Uterus (tissue), 4 donors: Measurements from ENCODE around the gene HSPB6. TPM values are rescaled to one million over a fixed set of nuclear protein-coding genes. Genes with fewer than 3 reads are reported as not detected.

ENCODE experiments used
- DNase-seq, 2 donors: peaks; one replicate each; pipeline ENCODE4 v3.0.0-alpha.2; 2019 to 2020
- H3K27ac ChIP-seq, 2 donors: fragments of 200-600 bp; sonication (generic); 1 replicate in 1 of 2; 2 replicates in 1 of 2; pipeline ENCODE4 v1.5.1; 2016 to 2018
- H3K27me3 ChIP-seq, 2 donors: fragments of 200-600 bp; sonication (generic); one replicate each; pipeline ENCODE4 v1.5.1; 2018 to 2019; ENCODE audit warnings: control low read depth in 1 of 2
- H3K36me3 ChIP-seq, 2 donors: fragments of 200-600 bp; sonication (generic); one replicate each; pipeline ENCODE4 v1.5.1; 2019; ENCODE audit warnings: control low read depth in 1 of 2
- H3K4me1 ChIP-seq, 2 donors: fragments of 200-600 bp; sonication (generic); one replicate each; pipeline ENCODE4 v1.5.1; 2018 to 2019; ENCODE audit warnings: control low read depth in 1 of 2
- H3K4me3 ChIP-seq, 2 donors: fragments of 200-600 bp; sonication (generic); 1 replicate in 1 of 2; 2 replicates in 1 of 2; pipeline ENCODE4 v1.5.1; 2018 to 2019; ENCODE audit warnings: mild to moderate bottlenecking in 1 of 2
- H3K9me3 ChIP-seq, 2 donors: fragments of 200-600 bp; sonication (generic); one replicate each; pipeline ENCODE4 v1.5.1; 2019; ENCODE audit warnings: control low read depth in 1 of 2
- POLR2A ChIP-seq, 2 donors: fragments of 450-650 bp; IDR thresholded peaks; one replicate each; pipeline ENCODE4 v1.6.1; 2016; ENCODE audit warnings: antibody characterized with exemption in 2 of 2, mild to moderate bottlenecking in 1 of 2, moderate library complexity in 1 of 2
- intact Hi-C: fragments of 100-400 bp; cut with DNase I; formaldehyde crosslinking; loops from one replicate; pipeline ENCODE4 v1.15.1; 2023; ENCODE audit warnings: low total_unique reads
- total RNA-seq, 4 donors: library from RNA; depleted of rRNA in 3 of 4; stranded (reverse); fragments of >200 nt in 3 of 4; gene quantifications; one replicate each; pipeline versions ENCODE4 v1.1.0 to v1.2.4, GENCODE V29; 2014 to 2023
- TF ChIP-seq, protein P1 (sequence below), 4 experiments: fragments of 200-600 bp in 2 of 4; fragments of 450-650 bp in 2 of 4; sonication (generic) in 2 of 4; IDR thresholded peaks; one replicate each; pipeline ENCODE4 v1.5.1; 2016 to 2019; ENCODE audit warnings: antibody characterized with exemption in 4 of 4, mild to moderate bottlenecking in 2 of 4, moderate library complexity in 1 of 4
- donor health status: DM: yes; HTN: yes; CAD: no.

HSPB6 gene
- total RNA-seq, 4 donors from 2014 or later = 24.5 to 217 (median 134) TPM

DNA sequence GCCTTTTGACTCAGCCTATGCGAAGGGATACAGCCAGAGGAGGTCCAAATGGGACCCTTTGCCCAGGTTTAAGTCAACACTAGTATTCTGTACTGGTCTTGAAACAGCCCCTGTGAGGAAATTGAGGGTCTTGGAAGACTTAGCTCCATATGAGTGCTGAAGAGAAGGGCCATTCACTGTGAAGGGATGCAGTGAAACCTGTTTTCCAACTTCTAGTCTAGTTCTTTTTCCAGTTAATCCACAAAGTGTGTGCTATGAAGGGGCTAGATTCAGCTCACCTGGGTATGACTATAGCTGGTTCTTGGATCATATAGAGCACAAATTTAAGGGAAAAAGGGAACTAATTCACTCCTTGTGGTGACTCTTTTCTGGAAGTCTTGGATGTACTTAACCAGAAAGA lies 48.4 kb downstream of the HSPB6 start:
- H3K36me3 ChIP-seq = no peaks in the 10 kb centered on the region
- no peak overlapping the region for H3K4me3 ChIP-seq
- H3K27ac ChIP-seq = no peak overlapping the region
- no peaks in the 10 kb centered on the region for H3K27me3 ChIP-seq
- TF ChIP-seq, protein P1, sequence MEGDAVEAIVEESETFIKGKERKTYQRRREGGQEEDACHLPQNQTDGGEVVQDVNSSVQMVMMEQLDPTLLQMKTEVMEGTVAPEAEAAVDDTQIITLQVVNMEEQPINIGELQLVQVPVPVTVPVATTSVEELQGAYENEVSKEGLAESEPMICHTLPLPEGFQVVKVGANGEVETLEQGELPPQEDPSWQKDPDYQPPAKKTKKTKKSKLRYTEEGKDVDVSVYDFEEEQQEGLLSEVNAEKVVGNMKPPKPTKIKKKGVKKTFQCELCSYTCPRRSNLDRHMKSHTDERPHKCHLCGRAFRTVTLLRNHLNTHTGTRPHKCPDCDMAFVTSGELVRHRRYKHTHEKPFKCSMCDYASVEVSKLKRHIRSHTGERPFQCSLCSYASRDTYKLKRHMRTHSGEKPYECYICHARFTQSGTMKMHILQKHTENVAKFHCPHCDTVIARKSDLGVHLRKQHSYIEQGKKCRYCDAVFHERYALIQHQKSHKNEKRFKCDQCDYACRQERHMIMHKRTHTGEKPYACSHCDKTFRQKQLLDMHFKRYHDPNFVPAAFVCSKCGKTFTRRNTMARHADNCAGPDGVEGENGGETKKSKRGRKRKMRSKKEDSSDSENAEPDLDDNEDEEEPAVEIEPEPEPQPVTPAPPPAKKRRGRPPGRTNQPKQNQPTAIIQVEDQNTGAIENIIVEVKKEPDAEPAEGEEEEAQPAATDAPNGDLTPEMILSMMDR (IDR thresholded peaks at IDR 0.05) = no peak
- TF ChIP-seq POLR2A (IDR thresholded peaks at IDR 0.05) = no peak
- DNase-seq = no peak
- H3K9me3 ChIP-seq = no peaks in the 10 kb centered on the region
- intact Hi-C loops = no loop called here
- no peaks in the 10 kb centered on the region for H3K4me1 ChIP-seq

Other genes starting within 250 kb of the HSPB6 start
- gene DMKN, start 243.4 kb downstream of the HSPB6 start, total RNA-seq = 10 to 100 TPM in 3 of 4 donors, 1 to 10 TPM in 1; 4.4 to 73.7 (median 39.5) TPM
- under 1 TPM in 1 of 4 donors, not detected in 3; 0.37 TPM for gene SBSN, start 228.7 kb downstream of the HSPB6 start, total RNA-seq
- gene GAPDHS, start 223.6 kb downstream of the HSPB6 start, total RNA-seq = not detected
- 100 to 1,000 TPM in 1 of 4 donors, 10 to 100 TPM in 3; 34.6 to 111 (median 50.0) TPM for gene TMEM147, start 211.4 kb downstream of the HSPB6 start, total RNA-seq
- under 1 TPM in 1 of 4 donors, not detected in 3; 0.14 TPM for gene ATP4A, start 193.4 kb downstream of the HSPB6 start, total RNA-seq
- gene PMIS2, start 170.9 kb downstream of the HSPB6 start, total RNA-seq = not detected
- 10 to 100 TPM in 3 of 4 donors, 1 to 10 TPM in 1; 6.1 to 37.9 (median 17.7) TPM for gene HAUS5, start 144.3 kb downstream of the HSPB6 start, total RNA-seq
- 10 to 100 TPM; 23.8 to 60.0 (median 31.5) TPM for gene RBM42, start 128.0 kb downstream of the HSPB6 start, total RNA-seq
- gene ETV2, start 115.3 kb downstream of the HSPB6 start, total RNA-seq = 1 to 10 TPM in 1 of 4 donors, under 1 TPM in 1, not detected in 2; 0.48 to 1.6 TPM
- gene COX6B1, start 108.7 kb downstream of the HSPB6 start, total RNA-seq = 100 to 1,000 TPM in 3 of 4 donors, 10 to 100 TPM in 1; 47.4 to 344 (median 208) TPM
- under 1 TPM in 1 of 4 donors, not detected in 3; 0.91 TPM for gene UPK1A, start 90.5 kb downstream of the HSPB6 start, total RNA-seq
- not detected for gene ZBTB32, start 52.5 kb downstream of the HSPB6 start, total RNA-seq
- 10 to 100 TPM in 3 of 4 donors, 1 to 10 TPM in 1; 5.0 to 60.8 (median 16.8) TPM for gene KMT2B, start 39.0 kb downstream of the HSPB6 start, total RNA-seq
- gene IGFLR1, start 14.6 kb downstream of the HSPB6 start, total RNA-seq = 1 to 10 TPM in 3 of 4 donors, under 1 TPM in 1; 0.77 to 5.3 (median 2.2) TPM
- gene U2AF1L4, start 11.6 kb downstream of the HSPB6 start, total RNA-seq = 100 to 1,000 TPM in 1 of 4 donors, 10 to 100 TPM in 2, 1 to 10 TPM in 1; 6.5 to 116 (median 19.5) TPM
- 10 to 100 TPM in 3 of 4 donors, 1 to 10 TPM in 1; 5.3 to 37.3 (median 18.8) TPM for gene PSENEN, start 11.4 kb downstream of the HSPB6 start, total RNA-seq
- gene LIN37, start 8.5 kb downstream of the HSPB6 start, total RNA-seq = 10 to 100 TPM in 3 of 4 donors, 1 to 10 TPM in 1; 6.8 to 31.6 (median 16.9) TPM
- gene PROSER3, start 1.1 kb upstream of the HSPB6 start, total RNA-seq = 10 to 100 TPM in 1 of 4 donors, 1 to 10 TPM in 3; 1.0 to 52.6 (median 4.1) TPM
- 10 to 100 TPM in 2 of 4 donors, 1 to 10 TPM in 1, under 1 TPM in 1; 0.26 to 43.4 (median 8.9) TPM for gene ARHGAP33, start 18.5 kb upstream of the HSPB6 start, total RNA-seq
- not detected for gene PRODH2, start 55.8 kb upstream of the HSPB6 start, total RNA-seq
- under 1 TPM in 1 of 4 donors, not detected in 3; 0.14 TPM for gene NPHS1, start 95.5 kb upstream of the HSPB6 start, total RNA-seq
- gene KIRREL2, start 99.9 kb upstream of the HSPB6 start, total RNA-seq = 1 to 10 TPM in 1 of 4 donors, under 1 TPM in 1, not detected in 2; 0.55 to 2.8 TPM
- 10 to 100 TPM in 1 of 4 donors, 1 to 10 TPM in 1, not detected in 2; 6.1 to 16.2 TPM for gene APLP1, start 111.5 kb upstream of the HSPB6 start, total RNA-seq
- gene NFKBID, start 143.5 kb upstream of the HSPB6 start, total RNA-seq = 10 to 100 TPM in 2 of 4 donors, 1 to 10 TPM in 2; 4.4 to 18.2 (median 9.5) TPM
- 10 to 100 TPM in 1 of 4 donors, 1 to 10 TPM in 2, not detected in 1; 1.6 to 47.1 (median 4.5) TPM for gene HCST, start 145.5 kb upstream of the HSPB6 start, total RNA-seq
- gene TYROBP, start 151.3 kb upstream of the HSPB6 start, total RNA-seq = 10 to 100 TPM in 3 of 4 donors, 1 to 10 TPM in 1; 1.3 to 25.0 (median 14.9) TPM
- gene LRFN3, start 179.3 kb upstream of the HSPB6 start, total RNA-seq = 10 to 100 TPM in 2 of 4 donors, 1 to 10 TPM in 2; 3.1 to 22.4 (median 9.6) TPM
- gene SDHAF1, start 238.2 kb upstream of the HSPB6 start, total RNA-seq = 10 to 100 TPM; 23.8 to 80.0 (median 43.1) TPM